ENCODE results near the gene RNF130.

DNA sequence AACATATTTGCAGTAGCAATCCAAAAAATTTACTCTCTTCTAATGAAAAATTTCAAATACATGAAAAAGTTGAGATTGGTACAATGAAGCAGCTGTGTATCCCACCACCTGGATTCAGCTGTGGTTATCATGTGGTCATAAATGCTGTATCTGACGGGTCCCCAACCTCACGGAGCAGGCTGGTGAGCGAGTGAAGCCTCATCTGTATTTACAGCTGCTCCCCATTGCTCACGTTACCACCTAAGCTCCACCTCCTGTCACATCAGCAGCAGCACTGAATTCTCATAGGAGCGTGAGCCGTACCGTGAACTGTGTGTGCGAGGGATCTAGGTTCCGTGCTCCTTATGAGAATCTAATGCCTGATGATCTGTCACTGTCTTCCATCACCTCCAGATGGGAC, 6.8 kb upstream of the RNF130 start:
- TF ChIP-seq, protein P1, sequence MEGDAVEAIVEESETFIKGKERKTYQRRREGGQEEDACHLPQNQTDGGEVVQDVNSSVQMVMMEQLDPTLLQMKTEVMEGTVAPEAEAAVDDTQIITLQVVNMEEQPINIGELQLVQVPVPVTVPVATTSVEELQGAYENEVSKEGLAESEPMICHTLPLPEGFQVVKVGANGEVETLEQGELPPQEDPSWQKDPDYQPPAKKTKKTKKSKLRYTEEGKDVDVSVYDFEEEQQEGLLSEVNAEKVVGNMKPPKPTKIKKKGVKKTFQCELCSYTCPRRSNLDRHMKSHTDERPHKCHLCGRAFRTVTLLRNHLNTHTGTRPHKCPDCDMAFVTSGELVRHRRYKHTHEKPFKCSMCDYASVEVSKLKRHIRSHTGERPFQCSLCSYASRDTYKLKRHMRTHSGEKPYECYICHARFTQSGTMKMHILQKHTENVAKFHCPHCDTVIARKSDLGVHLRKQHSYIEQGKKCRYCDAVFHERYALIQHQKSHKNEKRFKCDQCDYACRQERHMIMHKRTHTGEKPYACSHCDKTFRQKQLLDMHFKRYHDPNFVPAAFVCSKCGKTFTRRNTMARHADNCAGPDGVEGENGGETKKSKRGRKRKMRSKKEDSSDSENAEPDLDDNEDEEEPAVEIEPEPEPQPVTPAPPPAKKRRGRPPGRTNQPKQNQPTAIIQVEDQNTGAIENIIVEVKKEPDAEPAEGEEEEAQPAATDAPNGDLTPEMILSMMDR (conservative IDR thresholded peaks at IDR 0.05 in 1 of 2, IDR thresholded peaks at IDR 0.05 in 1 of 2; ENCODE audit: low read depth in 1 of 2, low read length in 2 of 2) = no peak
- TF ChIP-seq EZH2 (IDR thresholded peaks at IDR 0.05; ENCODE audit: low read length, missing control alignments) = no peak

Data from fibroblast of lung (primary cell).